HG03378 (cell line): ENCODE results near the gene HPS1.

ENCODE experiments used
- ATAC-seq: cut with Tn5 transposase; IDR thresholded peaks from one replicate; pipeline ENCODE4 v1.9.1; 2021; ENCODE audit warnings: mild to moderate bottlenecking, moderate library complexity; ENCODE audit not compliant: unreplicated experiment

HPS1 gene

GRCh38 chr10:98370831-98371820 is 75.6 kb downstream of the HPS1 start:
- ATAC-seq: no peak

- no peak for ATAC-seq
These were observed 76.9 kb downstream of the HPS1 start for GRCh38 chr10:98369801-98370200.

- no peak for ATAC-seq
These were observed 78.1 kb downstream of the HPS1 start for GRCh38 chr10:98368644-98369043.

GRCh38 chr10:98367604-98368451 is 78.9 kb downstream of the HPS1 start:
- ATAC-seq: no peak
